Inflammatory macrophage treated with lipopolysaccharide for 1 hour (primary cell): ENCODE data around the gene HCK.
A peak's percentile ranks its signal among the peaks of the same experiment; 100 is the strongest.

Experiments used
- DNase-seq, 2 donors: peaks; one replicate each; pipeline ENCODE4 v3.0.0-alpha.2; 2020 to 2022

The HCK gene

GRCh38 chr20:32029561-32029960 is 22.5 kb upstream of the HCK start:
- DNase-seq: no peak

- DNase-seq: peak; percentile 66 to 83
These were observed 20.8 kb upstream of the HCK start for GRCh38 chr20:32031007-32031958.

- DNase-seq: peak; percentile 76 to 77
These were observed 18.7 kb upstream of the HCK start for GRCh38 chr20:32033316-32033715.

GRCh38 chr20:32033721-32034120 is 18.3 kb upstream of the HCK start:
- DNase-seq: peak; percentile 47 to 56

GRCh38 chr20:32034581-32035425 is 17.2 kb upstream of the HCK start:
- peak; percentile 98 to 100 for DNase-seq

- peak; percentile 86 for DNase-seq
These were observed 16.6 kb upstream of the HCK start for GRCh38 chr20:32035426-32035779.

- DNase-seq: no peak
These were observed 15.8 kb upstream of the HCK start for GRCh38 chr20:32036252-32036651.

GRCh38 chr20:32036716-32037485 is 15.1 kb upstream of the HCK start:
- peak; percentile 69 to 78 for DNase-seq

GRCh38 chr20:32037929-32038328 is 14.1 kb upstream of the HCK start:
- DNase-seq: peak in 1 of 2 donors; percentile 40

GRCh38 chr20:32040142-32040953 is 11.7 kb upstream of the HCK start:
- DNase-seq: peak; percentile 86 to 97

- no peak for DNase-seq
These were observed 6.0 kb upstream of the HCK start for GRCh38 chr20:32045999-32046398.

GRCh38 chr20:32050324-32050841 is 1.7 kb upstream of the HCK start:
- DNase-seq: no peak

- peak; percentile 82 to 86 for DNase-seq
These were observed 1.0 kb upstream of the HCK start for GRCh38 chr20:32050851-32051556.

GRCh38 chr20:32051720-32052089 is 337 bp upstream of the HCK start:
- DNase-seq: no peak

GRCh38 chr20:32052778-32053362 is 828 bp downstream of the HCK start:
- DNase-seq: peak; percentile 93

GRCh38 chr20:32053648-32054047 is 1.6 kb downstream of the HCK start:
- peak in 1 of 2 donors; percentile 39 for DNase-seq

- peak; percentile 71 to 72 for DNase-seq
These were observed 4.9 kb downstream of the HCK start for GRCh38 chr20:32056708-32057483.

- peak in 1 of 2 donors; percentile 86 for DNase-seq
These were observed 5.7 kb downstream of the HCK start for GRCh38 chr20:32057656-32058184.

- DNase-seq: no peak
These were observed 7.1 kb downstream of the HCK start for GRCh38 chr20:32059189-32059588.

GRCh38 chr20:32062776-32063170 is 10.7 kb downstream of the HCK start:
- peak; percentile 98 to 100 for DNase-seq
